SU-DHL-6 (cell line): ENCODE results near the gene EHBP1L1.

Source experiments
- H2AFZ ChIP-seq: fragments of 200-600 bp; sonication (generic); 2 replicates; pipeline ENCODE4 v1.6.1; 2014; ENCODE audit warnings: low read depth, mild to moderate bottlenecking, moderate library complexity, mixed read lengths, antibody characterized with exemption, low read length; ENCODE audit not compliant: severe bottlenecking
- H3F3A ChIP-seq: fragments of 200-600 bp; shearing (Covaris generic); 2 replicates; pipeline ENCODE4 v1.6.0; 2016; ENCODE audit warnings: antibody characterized with exemption, mild to moderate bottlenecking; ENCODE audit not compliant: insufficient read depth
- H3K27ac ChIP-seq: fragments of 200-600 bp; sonication (generic); 2 replicates; pipeline ENCODE4 v1.5.1; 2016; ENCODE audit warnings: low read depth, mild to moderate bottlenecking, low read length, moderate library complexity, mixed read lengths
- H3K27me3 ChIP-seq: fragments of 200-600 bp; sonication (generic), shearing (Covaris generic); 2 replicates; pipeline ENCODE4 v1.6.0; 2014; ENCODE audit warnings: mild to moderate bottlenecking, low read length
- H3K36me3 ChIP-seq: fragments of 200-600 bp; sonication (generic); 2 replicates; pipeline ENCODE4 v1.6.1; 2014; ENCODE audit warnings: mild to moderate bottlenecking, low read length, mixed read lengths
- H3K4me2 ChIP-seq: fragments of 300-600, 200-600 bp; shearing (Covaris generic), sonication (generic); 2 replicates; pipeline ENCODE4 v1.6.0; 2014; ENCODE audit warnings: low read length, low read depth, mild to moderate bottlenecking; ENCODE audit not compliant: poor library complexity, severe bottlenecking
- H3K4me3 ChIP-seq: fragments of 200-600 bp; sonication (generic); 2 replicates; pipeline ENCODE4 v1.5.1; 2014; ENCODE audit warnings: antibody characterized with exemption, low read length, mild to moderate bottlenecking, mixed read lengths; ENCODE audit not compliant: insufficient read depth, poor library complexity, severe bottlenecking
- H3K79me2 ChIP-seq: fragments of 200-600 bp; sonication (generic); 2 replicates; pipeline ENCODE4 v1.6.1; 2014; ENCODE audit warnings: mild to moderate bottlenecking, low read length, moderate library complexity; ENCODE audit not compliant: insufficient read depth
- H3K9ac ChIP-seq: fragments of 200-600 bp; sonication (generic); 2 replicates; pipeline ENCODE4 v1.7.0; 2014; ENCODE audit warnings: mild to moderate bottlenecking, low read length
- H3K9me2 ChIP-seq: fragments of 200-600 bp; sonication (generic); replicated peaks from 2 replicates; pipeline ENCODE4 v1.6.1; 2014; ENCODE audit warnings: low read length; ENCODE audit not compliant: insufficient read depth
- H3K9me3 ChIP-seq: fragments of 200-600 bp; sonication (generic); 2 replicates; pipeline ENCODE4 v1.6.1; 2014; ENCODE audit warnings: low read length, mixed read lengths; ENCODE audit not compliant: insufficient read depth
- H4K20me1 ChIP-seq: fragments of 200-600 bp; sonication (generic); 2 replicates; pipeline ENCODE4 v1.6.1; 2014; ENCODE audit warnings: low read depth, mild to moderate bottlenecking, antibody characterized with exemption, low read length, moderate library complexity, mixed read lengths
- CTCF ChIP-seq: fragments of 200-600 bp; sonication (generic); IDR thresholded peaks from one replicate; pipeline ENCODE4 v1.5.1; 2017; ENCODE audit warnings: antibody characterized with exemption, mild to moderate bottlenecking, low read length, moderate library complexity; ENCODE audit not compliant: insufficient read depth, poor library complexity, severe bottlenecking
- EZH2phosphoT487 ChIP-seq: fragments of 200-600 bp; sonication (generic), shearing (Covaris generic); conservative IDR thresholded peaks from 2 replicates; pipeline ENCODE4 v1.6.1; 2018; ENCODE audit warnings: mild to moderate bottlenecking, antibody characterized with exemption, low read length, moderate library complexity, mixed read lengths

EHBP1L1 gene

DNA sequence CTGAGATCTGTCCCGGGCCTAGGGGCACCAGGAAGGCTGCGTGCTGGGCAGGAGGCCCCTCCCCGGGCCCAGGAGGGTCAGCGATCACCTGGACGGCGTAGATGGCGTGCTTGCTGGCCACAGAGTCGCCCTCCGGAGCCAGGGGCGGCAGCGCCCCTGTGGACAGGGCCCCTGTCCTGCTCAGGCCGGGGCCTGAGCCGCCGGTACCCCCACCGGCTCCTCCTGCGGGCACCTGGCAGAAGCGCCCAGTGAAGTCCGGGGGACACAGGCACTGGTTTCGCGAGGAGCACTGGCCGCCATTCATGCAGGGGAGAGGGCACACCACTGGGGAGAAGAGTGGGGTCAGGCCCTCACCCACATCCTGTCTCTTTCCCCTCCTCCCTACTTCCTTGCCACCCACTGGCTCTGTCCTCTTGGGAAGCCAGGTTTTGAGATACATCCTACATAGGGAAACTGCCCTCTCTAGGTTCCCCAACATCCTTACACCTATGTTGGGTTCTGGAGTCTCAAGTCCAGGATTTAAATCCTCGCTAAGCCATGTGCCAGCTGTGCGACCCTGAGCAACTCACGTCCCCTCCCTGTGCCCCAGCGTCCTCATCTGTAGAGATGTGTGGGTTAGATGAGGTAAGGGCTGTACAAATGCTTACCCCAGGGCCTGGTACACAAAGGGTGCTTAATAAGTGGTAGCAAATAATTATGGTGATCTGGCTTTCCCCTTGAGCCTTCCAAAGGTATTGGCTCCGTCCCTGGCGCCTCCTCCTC is 21.6 kb upstream of the EHBP1L1 start:
- no peak overlapping the region for H3K9ac ChIP-seq
- H3K4me2 ChIP-seq: no peak overlapping the region
- no peaks in the 10 kb centered on the region for H3K9me3 ChIP-seq
- H3K27ac ChIP-seq: no peak overlapping the region
- no peaks in the 10 kb centered on the region for H3K79me2 ChIP-seq
- H3K27me3 ChIP-seq: no peaks in the 10 kb centered on the region
- H3K9me2 ChIP-seq: no peaks in the 10 kb centered on the region
- no peak overlapping the region for H3K4me3 ChIP-seq
- no peak for TF ChIP-seq EZH2phosphoT487
- no peak for TF ChIP-seq CTCF
- no peaks in the 10 kb centered on the region for H3K36me3 ChIP-seq
- H3F3A ChIP-seq: no peaks in the 10 kb centered on the region
- no peak overlapping the region for H2AFZ ChIP-seq
- H4K20me1 ChIP-seq: no peaks in the 10 kb centered on the region

GRCh38 chr11:65554842-65555430 is 20.9 kb upstream of the EHBP1L1 start:
- no peak overlapping the region for H3K4me3 ChIP-seq
- no peaks in the 10 kb centered on the region for H4K20me1 ChIP-seq
- H2AFZ ChIP-seq: no peak overlapping the region
- TF ChIP-seq EZH2phosphoT487: no peak
- no peak for TF ChIP-seq CTCF
- H3K27ac ChIP-seq: no peak overlapping the region
- H3K9ac ChIP-seq: no peak overlapping the region
- no peaks in the 10 kb centered on the region for H3K9me2 ChIP-seq
- no peaks in the 10 kb centered on the region for H3K27me3 ChIP-seq
- H3K36me3 ChIP-seq: no peaks in the 10 kb centered on the region
- no peaks in the 10 kb centered on the region for H3K9me3 ChIP-seq
- H3K79me2 ChIP-seq: no peaks in the 10 kb centered on the region
- no peak overlapping the region for H3K4me2 ChIP-seq
- H3F3A ChIP-seq: no peaks in the 10 kb centered on the region

DNA sequence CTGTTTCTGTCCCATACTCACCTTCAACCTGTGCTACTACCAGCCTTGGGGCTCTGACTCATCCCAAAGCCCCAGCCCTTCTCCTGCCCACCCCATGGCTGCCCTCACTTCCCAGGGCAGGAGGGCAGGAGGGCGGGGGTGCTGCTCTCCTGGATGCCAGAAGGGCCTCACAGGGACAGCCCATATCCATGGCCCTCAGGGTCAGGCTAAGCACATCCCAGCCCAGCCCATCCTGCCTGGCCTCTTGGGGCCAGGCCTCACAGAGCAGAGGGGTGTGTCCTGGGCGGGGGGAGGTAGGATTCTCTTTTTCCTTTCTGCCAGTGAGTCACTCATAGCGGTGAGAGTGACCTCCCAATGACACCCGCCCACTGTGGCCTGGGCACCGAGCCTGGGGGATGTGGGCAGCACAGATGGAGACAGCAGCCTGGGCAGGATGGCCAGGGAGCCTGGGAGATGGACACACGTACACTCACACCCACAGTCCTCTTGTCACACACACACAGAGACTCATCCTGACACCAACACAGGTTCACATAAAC is 20.1 kb upstream of the EHBP1L1 start:
- no peak overlapping the region for H2AFZ ChIP-seq
- no peaks in the 10 kb centered on the region for H4K20me1 ChIP-seq
- no peak overlapping the region for H3K4me3 ChIP-seq
- no peak overlapping the region for H3K27ac ChIP-seq
- no peaks in the 10 kb centered on the region for H3K9me3 ChIP-seq
- no peaks in the 10 kb centered on the region for H3F3A ChIP-seq
- H3K79me2 ChIP-seq: no peaks in the 10 kb centered on the region
- H3K9ac ChIP-seq: no peak overlapping the region
- TF ChIP-seq EZH2phosphoT487 (no peak), CTCF (no peak)
- H3K4me2 ChIP-seq: no peak overlapping the region
- H3K9me2 ChIP-seq: no peaks in the 10 kb centered on the region
- no peaks in the 10 kb centered on the region for H3K27me3 ChIP-seq
- no peaks in the 10 kb centered on the region for H3K36me3 ChIP-seq
